A673 (cell line): ENCODE results near the gene FNDC1. TPM values are rescaled to one million over a fixed set of nuclear protein-coding genes. Genes with fewer than 3 reads are reported as not detected.

ENCODE experiments used
- BruUV-seq: library from RNA; stranded (reverse); fragments of 400-500 nt; replicated peaks from 2 replicates; lab custom pipeline; 2021; lab: Mats Ljungman, UMichigan
- CTCF ChIA-PET: fragments of 300-600 bp; sonication (Branson Sonifier 250); formaldehyde crosslinking; loops from one replicate; lab custom pipeline; 2022; ENCODE audit warnings: antibody characterized with exemption; lab: Charles Lee
- POLR2A ChIA-PET: fragments of 300-600 bp; sonication (Branson Sonifier 250); formaldehyde crosslinking; loops from one replicate; lab custom pipeline; 2022; ENCODE audit warnings: antibody characterized with exemption; ENCODE audit not compliant: low non-redundant PET; lab: Charles Lee
- DNase-seq: peaks from one replicate; pipeline ENCODE4 v3.0.0-alpha.2; 2015; ENCODE audit warnings: low spot score
- H3K27ac ChIP-seq: fragments of 200-600 bp; sonication (generic); 2 replicates; pipeline ENCODE4 v1.5.1; 2016; ENCODE audit warnings: mixed run types, low read depth, mild to moderate bottlenecking, mixed read lengths, antibody characterized with exemption, low read length; ENCODE audit not compliant: poor library complexity, severe bottlenecking
- H3K27me3 ChIP-seq: fragments of 200-600 bp; sonication (generic); replicated peaks from 2 replicates; pipeline ENCODE4 v1.6.1; 2017; ENCODE audit warnings: mixed run types, low read depth, mild to moderate bottlenecking, mixed read lengths, antibody characterized with exemption, low read length; ENCODE audit not compliant: insufficient read depth, poor library complexity
- H3K36me3 ChIP-seq: fragments of 200-600 bp; sonication (generic); 2 replicates; pipeline ENCODE4 v1.6.1; 2016; ENCODE audit warnings: mixed run types, mild to moderate bottlenecking, mixed read lengths, antibody characterized with exemption, low read length; ENCODE audit not compliant: insufficient read depth, poor library complexity, severe bottlenecking
- H3K4me1 ChIP-seq: fragments of 200-600 bp; sonication (generic); 2 replicates; pipeline ENCODE4 v1.6.1; 2017; ENCODE audit warnings: mixed run types, mild to moderate bottlenecking, mixed read lengths, antibody characterized with exemption, low read length; ENCODE audit not compliant: insufficient read depth, poor library complexity, severe bottlenecking
- H3K4me3 ChIP-seq: fragments of 200-600 bp; sonication (generic); 2 replicates; pipeline ENCODE4 v1.5.1; 2016; ENCODE audit warnings: low read depth, mixed run types, mild to moderate bottlenecking, mixed read lengths, low read length; ENCODE audit not compliant: poor library complexity, severe bottlenecking
- H3K9me3 ChIP-seq: fragments of 200-600 bp; sonication (generic); 2 replicates; pipeline ENCODE4 v1.6.1; 2016; ENCODE audit warnings: mixed run types, low read depth, mild to moderate bottlenecking, mixed read lengths, antibody characterized with exemption, low read length; ENCODE audit not compliant: poor library complexity, severe bottlenecking
- CTCF ChIP-seq: fragments of 300-800, 200-600 bp; sonication (generic); conservative IDR thresholded peaks from 2 replicates; pipeline ENCODE4 v1.5.1; 2017; ENCODE audit warnings: low read depth, mild to moderate bottlenecking, antibody characterized with exemption, low read length, moderate library complexity, mixed read lengths
- EZH2 ChIP-seq: fragments of 200-600 bp; sonication (generic); IDR thresholded peaks from 2 replicates; pipeline ENCODE4 v1.6.1; 2017; ENCODE audit warnings: borderline replicate concordance, low read depth, mild to moderate bottlenecking, mixed read lengths, antibody characterized with exemption, low read length; ENCODE audit not compliant: poor library complexity, severe bottlenecking
- intact Hi-C: fragments of 100-400 bp; cut with micrococcal nuclease; formaldehyde crosslinking; loops from one replicate; pipeline ENCODE4 v1.10.0; 2022; ENCODE audit not compliant: unreplicated experiment
- total RNA-seq: library from RNA; stranded (reverse); gene quantifications from 2 replicates; pipeline ENCODE4 v1.2.3, GENCODE V29; 2021

FNDC1 gene
- total RNA-seq, 1 experiment from 2014 or later = not detected

- H3K4me1 ChIP-seq = no peaks in the 10 kb centered on the region
- no TSS peak for BruUV-seq
- ChIA-PET CTCF (no interaction called here), POLR2A (no interaction called here)
- no peak for DNase-seq
- no peaks in the 10 kb centered on the region for H3K36me3 ChIP-seq
- peaks cover 33% of the 10 kb centered on the region for H3K27me3 ChIP-seq
- no peak overlapping the region for H3K4me3 ChIP-seq
- H3K9me3 ChIP-seq = no peaks in the 10 kb centered on the region
- intact Hi-C loops = no loop called here
- H3K27ac ChIP-seq = no peak overlapping the region
- TF ChIP-seq CTCF (no peak), EZH2 (no peak)
Observed at GRCh38 chr6:159176913-159177312, 7.7 kb downstream of the FNDC1 start.

- Histone ChIP-seq H3K4me1 (no peaks in the 10 kb centered on the region), H3K9me3 (no peaks in the 10 kb centered on the region), H3K4me3 (no peak overlapping the region), H3K36me3 (no peaks in the 10 kb centered on the region), H3K27ac (no peak overlapping the region), H3K27me3 (peaks cover 13% of the 10 kb centered on the region)
- ChIA-PET CTCF (no interaction called here), POLR2A (no interaction called here)
- BruUV-seq = no TSS peak
- TF ChIP-seq CTCF (no peak), EZH2 (no peak)
- no peak for DNase-seq
- intact Hi-C loops = no loop called here
Observed at GRCh38 chr6:159178847-159179246, 9.6 kb downstream of the FNDC1 start.

GRCh38 chr6:159180001-159180400 lies 10.8 kb downstream of the FNDC1 start:
- Histone ChIP-seq H3K27me3 (peaks cover 5% of the 10 kb centered on the region), H3K4me3 (no peak overlapping the region), H3K36me3 (no peaks in the 10 kb centered on the region), H3K9me3 (no peaks in the 10 kb centered on the region), H3K4me1 (no peaks in the 10 kb centered on the region), H3K27ac (no peak overlapping the region)
- ChIA-PET CTCF (no interaction called here), POLR2A (no interaction called here)
- intact Hi-C loops = no loop called here
- BruUV-seq = no TSS peak
- DNase-seq = no peak
- no peak for TF ChIP-seq CTCF
- no peak for TF ChIP-seq EZH2
